GM19455 (cell line): Measurements from ENCODE around the gene SIX2.

Experiments
- ATAC-seq: cut with Tn5 transposase; IDR thresholded peaks from one replicate; pipeline ENCODE4 v1.9.1; 2021; ENCODE audit not compliant: unreplicated experiment

Gene SIX2

GRCh38 chr2:45020439-45020838, 11.2 kb upstream of the SIX2 start:
- ATAC-seq = no peak

GRCh38 chr2:45018023-45018422, 8.8 kb upstream of the SIX2 start:
- no peak for ATAC-seq

- no peak for ATAC-seq
Observed at GRCh38 chr2:45014831-45015230, 5.6 kb upstream of the SIX2 start.

GRCh38 chr2:45014016-45014702, 4.9 kb upstream of the SIX2 start:
- ATAC-seq = no peak

- no peak for ATAC-seq
Observed at GRCh38 chr2:45013229-45014015, 4.2 kb upstream of the SIX2 start.

- no peak for ATAC-seq
Observed at GRCh38 chr2:45012733-45013132, 3.5 kb upstream of the SIX2 start.

- ATAC-seq = no peak
Observed at GRCh38 chr2:45011621-45012602, 2.7 kb upstream of the SIX2 start.

- ATAC-seq = no peak
Observed at GRCh38 chr2:45011121-45011520, 1.9 kb upstream of the SIX2 start.

- no peak for ATAC-seq
Observed at GRCh38 chr2:45010702-45011012, 1.4 kb upstream of the SIX2 start.

- ATAC-seq = no peak
Observed at GRCh38 chr2:45009928-45010701, 863 bp upstream of the SIX2 start.

GRCh38 chr2:45008296-45009129, 739 bp downstream of the SIX2 start:
- no peak for ATAC-seq

- ATAC-seq = no peak
Observed at GRCh38 chr2:45007961-45008295, 1.3 kb downstream of the SIX2 start.

GRCh38 chr2:45006942-45007287, 2.3 kb downstream of the SIX2 start:
- ATAC-seq = no peak

GRCh38 chr2:45006041-45006941, 3.0 kb downstream of the SIX2 start:
- no peak for ATAC-seq

- ATAC-seq = no peak
Observed at GRCh38 chr2:45005261-45006002, 3.8 kb downstream of the SIX2 start.

- ATAC-seq = no peak
Observed at GRCh38 chr2:45004562-45005191, 4.6 kb downstream of the SIX2 start.

GRCh38 chr2:45003579-45004551, 5.4 kb downstream of the SIX2 start:
- no peak for ATAC-seq
